NOMO-1 treated with DMSO at 0.1 percent for 48 hours (cell line): ENCODE data around the gene CACNA1I.

ENCODE experiments used
- DNase-seq: peaks from one replicate; lab custom pipeline; 2025; ENCODE audit not compliant: unreplicated experiment; lab: John Stamatoyannopoulos, UW

The CACNA1I gene

GRCh38 chr22:39714321-39714720 is 143.8 kb downstream of the CACNA1I start:
- DNase-seq: no peak

GRCh38 chr22:39715778-39716495 is 145.4 kb downstream of the CACNA1I start:
- DNase-seq: no peak

GRCh38 chr22:39716534-39716933 is 146.0 kb downstream of the CACNA1I start:
- no peak for DNase-seq

GRCh38 chr22:39717099-39717498 is 146.5 kb downstream of the CACNA1I start:
- DNase-seq: no peak

- DNase-seq: no peak
These were observed 147.7 kb downstream of the CACNA1I start for GRCh38 chr22:39718206-39718605.

GRCh38 chr22:39718921-39719475 is 148.4 kb downstream of the CACNA1I start:
- DNase-seq: no peak

GRCh38 chr22:39719559-39720450 is 149.3 kb downstream of the CACNA1I start:
- no peak for DNase-seq

GRCh38 chr22:39721206-39722031 is 150.9 kb downstream of the CACNA1I start:
- DNase-seq: no peak

- DNase-seq: no peak
These were observed 151.4 kb downstream of the CACNA1I start for GRCh38 chr22:39722032-39722325.

- no peak for DNase-seq
These were observed 151.9 kb downstream of the CACNA1I start for GRCh38 chr22:39722501-39722900.

GRCh38 chr22:39723463-39723862 is 152.9 kb downstream of the CACNA1I start:
- DNase-seq: no peak

- no peak for DNase-seq
These were observed 153.4 kb downstream of the CACNA1I start for GRCh38 chr22:39723899-39724351.

- no peak for DNase-seq
These were observed 153.8 kb downstream of the CACNA1I start for GRCh38 chr22:39724390-39724789.

GRCh38 chr22:39724857-39725256 is 154.3 kb downstream of the CACNA1I start:
- no peak for DNase-seq

GRCh38 chr22:39725351-39726035 is 154.9 kb downstream of the CACNA1I start:
- DNase-seq: no peak

- no peak for DNase-seq
These were observed 157.0 kb downstream of the CACNA1I start for GRCh38 chr22:39727541-39727940.

GRCh38 chr22:39728236-39728860 is 157.8 kb downstream of the CACNA1I start:
- DNase-seq: no peak

GRCh38 chr22:39729141-39729934 is 158.8 kb downstream of the CACNA1I start:
- DNase-seq: no peak

GRCh38 chr22:39731481-39731880 is 160.9 kb downstream of the CACNA1I start:
- DNase-seq: no peak
